ENCODE results near the gene EIF4A2. TPM values are rescaled to one million over a fixed set of nuclear protein-coding genes. Genes with fewer than 3 reads are reported as not detected.
A peak's percentile ranks its signal among the peaks of the same experiment; 100 is the strongest.
"Not testable (repeated sequence)": the region's sequence is repeated elsewhere in the genome, so short reads cannot be mapped to it uniquely, and the experiment has no call there.

Gene EIF4A2
- total RNA-seq, 2 experiments from 2014 or later = 390 to 393 TPM

- DNase-seq = peak; percentile 91
- CTCF ChIA-PET = interaction anchor here (0.9 to 4.7 kb wide), 7 partner anchors 8 to 191 kb away, joined by 3 to 31 read pairs (median 6); no protein-coding TSS in a partner anchor
- intact Hi-C loops (cut with micrococcal nuclease) = loop anchor here (1.0 kb wide), 2 partner anchors 23 to 239 kb away; partner anchors contain the start of genes EIF4A2 and TBCCD1
- peak within 1 kb of the TSS; percentile 93 for H3K27ac Mint-ChIP-seq
- H3K36me3 Mint-ChIP-seq = peaks cover 24% of the 10 kb centered on the region
- no peaks in the 10 kb centered on the region for H3K27me3 Mint-ChIP-seq
- H3K4me3 Mint-ChIP-seq = peak within 1 kb of the TSS; percentile 93
- peaks cover 24% of the 10 kb centered on the region for H3K4me1 Mint-ChIP-seq (ENCODE audit: low read depth)
- POLR2A ChIA-PET = interaction anchor here (1.0 to 7.3 kb wide), 8 partner anchors 15 to 236 kb away, joined by 3 to 52 read pairs (median 5); partner anchors contain the start of genes DNAJB11 and EIF4A2
- no peaks in the 10 kb centered on the region for H3K9me3 Mint-ChIP-seq
Observed at GRCh38 chr3:186806089-186807055, 23.0 kb downstream of the EIF4A2 start, which contains the start of gene RFC4. Gene RFC4 (minus strand): TSS chr3:186806482. CDS start chr3:186804713, 1,769 bp downstream.

GRCh38 chr3:186807231-186807630 is 23.9 kb downstream of the EIF4A2 start:
- intact Hi-C loops (cut with micrococcal nuclease) = no loop called here
- H3K27me3 Mint-ChIP-seq = no peaks in the 10 kb centered on the region
- peak overlapping the region; percentile 93 for H3K27ac Mint-ChIP-seq
- ChIA-PET POLR2A (interaction anchor here (1.0 to 7.3 kb wide), 5 partner anchors 17 to 237 kb away, joined by 3 to 52 read pairs (median 9); partner anchors contain the start of genes DNAJB11 and EIF4A2), CTCF (interaction anchor here (0.9 to 4.7 kb wide), 4 partner anchors 9 to 191 kb away, joined by 3 to 31 read pairs (median 8); no protein-coding TSS in a partner anchor)
- H3K9me3 Mint-ChIP-seq = no peaks in the 10 kb centered on the region
- no peak for DNase-seq
- peak overlapping the region; percentile 93 for H3K4me3 Mint-ChIP-seq
- peaks cover 23% of the 10 kb centered on the region for H3K36me3 Mint-ChIP-seq
- peaks cover 24% of the 10 kb centered on the region for H3K4me1 Mint-ChIP-seq (ENCODE audit: low read depth)

GRCh38 chr3:186810336-186810996 is 27.1 kb downstream of the EIF4A2 start:
- H3K4me1 Mint-ChIP-seq (ENCODE audit: low read depth) = peaks cover 10% of the 10 kb centered on the region
- no peaks in the 10 kb centered on the region for H3K27me3 Mint-ChIP-seq
- intact Hi-C loops (cut with micrococcal nuclease) = no loop called here
- peaks cover 3% of the 10 kb centered on the region for H3K36me3 Mint-ChIP-seq
- H3K27ac Mint-ChIP-seq = no peak overlapping the region
- no peak overlapping the region for H3K4me3 Mint-ChIP-seq
- no peak for DNase-seq
- POLR2A ChIA-PET = no interaction called here
- H3K9me3 Mint-ChIP-seq = no peaks in the 10 kb centered on the region
- CTCF ChIA-PET = interaction anchor here (4.7 kb wide), 1 partner anchor 11 kb away, joined by 31 read pairs; no protein-coding TSS in a partner anchor

- POLR2A ChIA-PET; H3K27ac Mint-ChIP-seq; H3K9me3 Mint-ChIP-seq; DNase-seq; intact Hi-C loops (cut with micrococcal nuclease); H3K27me3 Mint-ChIP-seq; H3K4me1 Mint-ChIP-seq (ENCODE audit: low read depth); H3K4me3 Mint-ChIP-seq; H3K36me3 Mint-ChIP-seq: not testable (repeated sequence)
- CTCF ChIA-PET = interaction anchor here (4.7 kb wide), 1 partner anchor 10 kb away, joined by 31 read pairs; no protein-coding TSS in a partner anchor
Observed at GRCh38 chr3:186811313-186811712, 27.9 kb downstream of the EIF4A2 start.

- ChIA-PET POLR2A (no interaction called here), CTCF (no interaction called here)
- Mint-ChIP-seq H3K27me3 (no peaks in the 10 kb centered on the region), H3K4me3 (no peak overlapping the region), H3K9me3 (no peaks in the 10 kb centered on the region), H3K36me3 (no peaks in the 10 kb centered on the region), H3K27ac (no peak overlapping the region), H3K4me1 (ENCODE audit: low read depth) (no peaks in the 10 kb centered on the region)
- no peak for DNase-seq
- intact Hi-C loops (cut with micrococcal nuclease) = no loop called here
Observed at GRCh38 chr3:186814100-186814499, 30.7 kb downstream of the EIF4A2 start.

- Mint-ChIP-seq H3K4me1 (ENCODE audit: low read depth) (no peaks in the 10 kb centered on the region), H3K27ac (no peak overlapping the region), H3K27me3 (no peaks in the 10 kb centered on the region), H3K9me3 (no peaks in the 10 kb centered on the region), H3K36me3 (no peaks in the 10 kb centered on the region), H3K4me3 (no peak overlapping the region)
- ChIA-PET CTCF (no interaction called here), POLR2A (no interaction called here)
- intact Hi-C loops (cut with micrococcal nuclease) = no loop called here
- DNase-seq = no peak
Observed at GRCh38 chr3:186815435-186815834, 32.1 kb downstream of the EIF4A2 start.

- POLR2A ChIA-PET = no interaction called here
- no peak for DNase-seq
Observed at GRCh38 chr3:186818516-186818915, 35.1 kb downstream of the EIF4A2 start.

GRCh38 chr3:186818956-186819355 is 35.6 kb downstream of the EIF4A2 start:
- no peak overlapping the region for H3K27ac Mint-ChIP-seq
- no peak overlapping the region for H3K4me3 Mint-ChIP-seq
- intact Hi-C loops (cut with micrococcal nuclease) = no loop called here
- peaks cover 1% of the 10 kb centered on the region for H3K4me1 Mint-ChIP-seq (ENCODE audit: low read depth)
- H3K9me3 Mint-ChIP-seq = no peaks in the 10 kb centered on the region
- H3K36me3 Mint-ChIP-seq = no peaks in the 10 kb centered on the region
- ChIA-PET CTCF (interaction anchor here (1.0 to 8.5 kb wide), 4 partner anchors 8 to 875 kb away, joined by 3 to 159 read pairs (median 4); partner anchors contain the start of gene AHSG), POLR2A (no interaction called here)
- no peak for DNase-seq
- H3K27me3 Mint-ChIP-seq = peaks cover 2% of the 10 kb centered on the region

More at GRCh38 chr3:186818516-186818915, 35.1 kb downstream of the EIF4A2 start:
- peaks cover 2% of the 10 kb centered on the region for H3K27me3 Mint-ChIP-seq
- H3K4me3 Mint-ChIP-seq = no peak overlapping the region
- no peak overlapping the region for H3K27ac Mint-ChIP-seq
- intact Hi-C loops (cut with micrococcal nuclease) = no loop called here
- no peaks in the 10 kb centered on the region for H3K4me1 Mint-ChIP-seq (ENCODE audit: low read depth)
- no peaks in the 10 kb centered on the region for H3K9me3 Mint-ChIP-seq
- H3K36me3 Mint-ChIP-seq = no peaks in the 10 kb centered on the region
- CTCF ChIA-PET = interaction anchor here (1.0 to 8.5 kb wide), 4 partner anchors 9 to 875 kb away, joined by 3 to 159 read pairs (median 4); partner anchors contain the start of gene AHSG

- H3K4me3 Mint-ChIP-seq = no peak overlapping the region
- ChIA-PET POLR2A (interaction anchor here (1.1 kb wide), 1 partner anchor 205 kb away, joined by 3 read pairs; no protein-coding TSS in a partner anchor), CTCF (interaction anchor here (0.5 to 8.5 kb wide), 37 partner anchors 8 to 878 kb away, joined by 3 to 159 read pairs (median 4); partner anchors contain the start of genes AHSG, RPL39L and ST6GAL1)
- H3K27me3 Mint-ChIP-seq = peaks cover 10% of the 10 kb centered on the region
- H3K4me1 Mint-ChIP-seq (ENCODE audit: low read depth) = peaks cover 22% of the 10 kb centered on the region
- H3K9me3 Mint-ChIP-seq = no peaks in the 10 kb centered on the region
- no peaks in the 10 kb centered on the region for H3K36me3 Mint-ChIP-seq
- intact Hi-C loops (cut with micrococcal nuclease) = loop anchor here (1.0 to 10.0 kb wide), 3 partner anchors 34 to 577 kb away; no protein-coding TSS in a partner anchor
- DNase-seq = no peak
- no peak overlapping the region for H3K27ac Mint-ChIP-seq
Observed at GRCh38 chr3:186821429-186822387, 38.3 kb downstream of the EIF4A2 start.

- H3K4me3 Mint-ChIP-seq, H3K9me3 Mint-ChIP-seq, H3K27ac Mint-ChIP-seq, DNase-seq, POLR2A ChIA-PET, H3K36me3 Mint-ChIP-seq: not testable (repeated sequence)
- intact Hi-C loops (cut with micrococcal nuclease) = loop anchor here (5.0 to 10.0 kb wide), 2 partner anchors 35 to 578 kb away; no protein-coding TSS in a partner anchor
- Mint-ChIP-seq H3K4me1 (ENCODE audit: low read depth) (peaks cover 22% of the 10 kb centered on the region), H3K27me3 (peaks cover 10% of the 10 kb centered on the region)
- CTCF ChIA-PET = interaction anchor here (0.7 to 8.5 kb wide), 27 partner anchors 8 to 879 kb away, joined by 3 to 159 read pairs (median 4); partner anchors contain the start of genes AHSG, RPL39L and ST6GAL1
Observed at GRCh38 chr3:186822388-186822759, 39.0 kb downstream of the EIF4A2 start.

All from activated CD4-positive, alpha-beta memory T cell treated with anti-CD3 and anti-CD28 coated beads for 36 hours (primary cell).